Measurements from ENCODE around the gene PRR33.

The PRR33 gene

DNA sequence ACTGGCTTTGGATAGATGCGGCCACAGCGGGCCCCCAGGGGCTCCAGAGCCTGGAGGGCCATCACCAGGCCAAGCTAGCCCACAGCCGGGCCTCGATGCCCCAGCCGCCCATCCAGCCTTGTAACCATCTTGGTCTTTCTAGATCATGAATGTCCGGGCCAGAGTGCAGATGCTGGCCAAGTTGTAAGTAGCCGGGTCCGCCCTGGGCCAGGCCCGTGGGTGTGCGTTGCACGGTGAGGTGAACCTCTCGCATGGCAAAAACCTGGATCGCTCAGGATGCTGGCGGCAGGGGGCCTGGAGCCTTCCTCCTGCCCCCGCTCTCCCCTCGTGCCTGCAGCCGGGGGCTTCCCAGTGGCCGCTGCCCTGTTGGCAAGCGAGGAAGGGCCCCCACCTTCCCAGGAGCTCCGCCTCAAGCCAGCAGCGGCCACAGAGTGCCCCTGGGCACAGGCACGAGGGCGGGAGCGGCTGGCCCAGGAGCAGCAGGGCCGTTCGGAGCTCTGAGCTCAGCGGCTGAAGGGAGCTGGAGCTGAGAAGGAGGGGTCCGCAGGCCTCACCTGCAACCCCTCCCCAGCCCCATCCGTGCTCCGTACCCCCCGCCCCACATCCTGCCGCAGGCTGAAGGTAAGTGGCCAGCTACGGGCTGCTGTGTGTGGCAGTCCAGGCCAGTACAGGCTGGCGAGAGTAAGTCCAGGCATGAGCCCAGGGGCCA is 44.5 kb upstream of the PRR33 start:
- in situ Hi-C loops (cut with HindIII; ENCODE audit: low sequenced_read_pairs): no loop called here
- DNase-seq (ENCODE audit: low read depth, low spot score): no peak
- TF ChIP-seq, protein P1, sequence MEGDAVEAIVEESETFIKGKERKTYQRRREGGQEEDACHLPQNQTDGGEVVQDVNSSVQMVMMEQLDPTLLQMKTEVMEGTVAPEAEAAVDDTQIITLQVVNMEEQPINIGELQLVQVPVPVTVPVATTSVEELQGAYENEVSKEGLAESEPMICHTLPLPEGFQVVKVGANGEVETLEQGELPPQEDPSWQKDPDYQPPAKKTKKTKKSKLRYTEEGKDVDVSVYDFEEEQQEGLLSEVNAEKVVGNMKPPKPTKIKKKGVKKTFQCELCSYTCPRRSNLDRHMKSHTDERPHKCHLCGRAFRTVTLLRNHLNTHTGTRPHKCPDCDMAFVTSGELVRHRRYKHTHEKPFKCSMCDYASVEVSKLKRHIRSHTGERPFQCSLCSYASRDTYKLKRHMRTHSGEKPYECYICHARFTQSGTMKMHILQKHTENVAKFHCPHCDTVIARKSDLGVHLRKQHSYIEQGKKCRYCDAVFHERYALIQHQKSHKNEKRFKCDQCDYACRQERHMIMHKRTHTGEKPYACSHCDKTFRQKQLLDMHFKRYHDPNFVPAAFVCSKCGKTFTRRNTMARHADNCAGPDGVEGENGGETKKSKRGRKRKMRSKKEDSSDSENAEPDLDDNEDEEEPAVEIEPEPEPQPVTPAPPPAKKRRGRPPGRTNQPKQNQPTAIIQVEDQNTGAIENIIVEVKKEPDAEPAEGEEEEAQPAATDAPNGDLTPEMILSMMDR (IDR thresholded peaks at IDR 0.05; ENCODE audit: low read depth, low read length): no peak
- no peak overlapping the region for H3K4me3 ChIP-seq (ENCODE audit: low read depth, low read length)

DNA sequence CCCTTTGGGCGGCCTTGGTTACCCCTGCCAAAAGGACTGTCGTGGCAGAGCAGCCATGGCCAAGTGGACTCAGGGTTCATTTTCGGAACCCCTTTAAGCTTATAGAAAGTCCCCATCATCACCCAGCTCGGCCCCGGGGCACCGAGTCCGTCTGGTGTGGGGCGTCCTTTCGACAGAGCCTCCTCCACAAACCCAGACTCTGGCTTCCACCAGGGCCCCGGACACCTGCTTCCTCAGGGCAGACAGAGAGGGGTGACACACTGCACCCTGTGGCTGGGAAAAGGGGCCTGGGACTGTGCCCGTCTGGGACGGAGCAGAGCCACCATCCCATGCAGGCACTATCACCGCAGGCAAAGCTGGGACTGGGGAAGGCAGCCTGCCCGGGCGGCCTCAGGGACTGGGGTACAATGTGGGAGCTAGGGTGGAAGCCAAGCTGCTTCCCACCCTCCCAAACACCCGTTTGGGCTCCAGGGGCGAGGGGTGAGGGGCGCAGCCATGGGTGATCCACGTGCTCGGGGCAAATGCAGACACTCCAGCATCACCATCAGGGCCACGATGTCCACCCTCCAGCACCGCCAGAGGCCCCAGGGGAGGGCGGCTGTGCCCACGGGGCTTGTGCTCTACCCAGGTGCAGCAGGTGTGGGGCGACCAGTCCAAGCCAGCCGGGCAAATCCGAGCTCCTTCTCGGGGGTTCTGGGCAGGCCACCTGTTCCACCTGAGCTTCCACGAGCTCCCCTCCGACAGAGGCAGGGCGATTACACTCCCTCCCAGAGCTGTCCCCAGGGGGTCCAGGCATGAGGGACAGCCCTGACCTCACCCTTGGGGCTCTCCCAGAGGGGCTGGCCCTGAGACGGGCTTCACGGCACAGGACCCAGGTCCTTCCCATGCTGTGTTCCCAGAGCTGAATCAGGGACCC is 43.7 kb upstream of the PRR33 start:
- TF ChIP-seq, protein P1 (IDR thresholded peaks at IDR 0.05; ENCODE audit: low read depth, low read length): no peak
- in situ Hi-C loops (cut with HindIII; ENCODE audit: low sequenced_read_pairs): no loop called here
- DNase-seq (ENCODE audit: low read depth, low spot score): no peak
- no peak overlapping the region for H3K4me3 ChIP-seq (ENCODE audit: low read depth, low read length)

DNA sequence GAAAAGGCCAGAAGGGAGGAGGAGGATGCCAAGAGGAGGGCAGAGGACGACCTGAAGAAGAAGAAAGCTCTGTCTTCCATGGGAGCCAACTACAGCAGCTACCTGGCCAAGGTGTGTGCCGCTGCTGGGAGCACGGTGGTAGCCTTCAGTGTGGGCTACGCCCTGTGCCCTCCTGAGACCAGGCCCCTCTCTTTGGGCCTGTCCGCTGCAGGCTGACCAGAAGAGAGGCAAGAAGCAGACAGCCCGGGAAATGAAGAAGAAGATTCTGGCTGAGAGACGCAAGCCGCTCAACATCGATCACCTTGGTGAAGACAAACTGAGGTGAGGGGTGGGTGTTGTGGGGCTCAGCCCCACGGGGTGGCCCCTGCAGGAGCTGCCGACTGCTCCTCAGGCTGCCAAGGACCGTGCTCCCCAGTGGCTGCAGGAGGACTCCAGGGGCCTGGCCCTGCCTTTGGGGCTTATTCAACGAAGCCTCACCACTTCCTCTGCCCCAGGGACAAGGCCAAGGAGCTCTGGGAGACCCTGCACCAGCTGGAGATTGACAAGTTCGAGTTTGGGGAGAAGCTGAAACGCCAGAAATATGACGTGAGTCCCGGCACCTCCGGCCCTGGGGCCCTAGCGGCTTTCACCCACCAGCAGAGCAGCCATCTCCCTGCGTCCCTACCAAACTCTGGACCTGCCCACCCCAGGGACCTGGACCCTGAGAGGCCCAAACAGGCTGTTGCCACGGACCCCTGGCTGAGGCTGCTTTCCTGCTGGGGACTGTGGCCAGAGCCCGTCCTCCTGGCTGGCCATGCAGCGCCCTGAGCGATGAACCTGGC is 42.9 kb upstream of the PRR33 start:
- no peak overlapping the region for H3K4me3 ChIP-seq (ENCODE audit: low read depth, low read length)
- in situ Hi-C loops (cut with HindIII; ENCODE audit: low sequenced_read_pairs): no loop called here
- no peak for DNase-seq (ENCODE audit: low read depth, low spot score)
- TF ChIP-seq, protein P1 (IDR thresholded peaks at IDR 0.05; ENCODE audit: low read depth, low read length): no peak

DNA sequence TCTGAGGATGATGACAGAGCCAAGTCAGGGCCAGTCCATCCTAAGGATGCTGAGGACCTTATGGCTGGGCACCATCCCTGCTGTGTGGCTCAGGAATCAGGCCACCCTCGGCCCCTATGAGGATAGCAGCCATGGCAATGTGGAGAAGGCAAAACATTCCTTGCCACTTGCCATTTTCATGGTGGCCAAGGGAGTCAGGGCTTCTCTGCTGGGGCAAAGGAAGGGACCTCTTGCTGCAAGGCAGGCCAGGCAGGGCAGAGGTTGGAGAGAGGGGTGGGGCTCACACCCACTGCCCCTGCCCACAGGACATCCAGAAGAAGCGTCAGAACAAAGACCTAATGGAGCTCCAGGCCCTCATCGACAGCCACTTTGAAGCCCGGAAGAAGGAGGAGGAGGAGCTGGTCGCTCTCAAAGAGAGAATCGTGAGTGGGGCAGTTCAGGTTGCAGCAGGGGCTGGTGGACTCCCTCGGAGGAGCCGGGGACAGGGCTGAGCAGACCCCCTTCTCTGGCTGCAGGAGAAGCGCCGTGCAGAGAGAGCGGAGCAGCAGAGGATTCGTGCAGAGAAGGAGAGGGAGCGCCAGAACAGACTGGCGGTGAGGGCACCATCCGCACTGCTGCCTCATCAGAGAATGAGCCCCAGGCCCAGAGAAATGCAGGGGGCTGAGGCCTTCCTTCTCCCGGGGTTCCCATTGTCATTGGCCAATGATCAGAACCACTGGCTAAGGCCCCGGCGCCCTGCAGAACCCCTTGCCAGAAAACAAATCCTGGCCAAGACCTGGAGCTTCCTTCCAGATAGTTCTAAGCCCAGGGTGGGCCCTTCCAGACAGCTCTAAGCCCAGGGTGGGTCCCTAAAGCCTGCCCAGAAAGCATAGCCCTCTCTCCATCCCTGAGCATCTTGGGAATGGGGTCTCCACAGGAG is 42.0 kb upstream of the PRR33 start:
- in situ Hi-C loops (cut with HindIII; ENCODE audit: low sequenced_read_pairs): no loop called here
- DNase-seq (ENCODE audit: low read depth, low spot score): no peak
- TF ChIP-seq, protein P1 (IDR thresholded peaks at IDR 0.05; ENCODE audit: low read depth, low read length): no peak

GRCh38 chr11:1932681-1933080 is 41.0 kb upstream of the PRR33 start:
- H3K4me3 ChIP-seq (ENCODE audit: low read depth, low read length): no peak overlapping the region
- no peak for DNase-seq (ENCODE audit: low read depth, low spot score)
- TF ChIP-seq, protein P1 (IDR thresholded peaks at IDR 0.05; ENCODE audit: low read depth, low read length): no peak
- in situ Hi-C loops (cut with HindIII; ENCODE audit: low sequenced_read_pairs): no loop called here

More for the DNA sequence above, 42.0 kb upstream of the PRR33 start:
- H3K4me3 ChIP-seq (ENCODE audit: low read depth, low read length): no peak overlapping the region

All from astrocyte of the spinal cord (primary cell).